ENCODE measurements around the gene BTD. TPM values are rescaled to one million over a fixed set of nuclear protein-coding genes. Genes with fewer than 3 reads are reported as not detected.
"Not testable (repeated sequence)": the region's sequence is repeated elsewhere in the genome, so short reads cannot be mapped to it uniquely, and the experiment has no call there.

BTD gene
- total and polyA plus RNA-seq, 8 donors: 13.5 to 21.2 (median 17.0) TPM

GRCh38 chr3:15610082-15610759 is 8.7 kb downstream of the BTD start:
- peak in 1 of 4 donors; percentile 59 for DNase-seq
- peak; percentile 71 for ATAC-seq
- no peak overlapping the region for H3K27ac ChIP-seq

GRCh38 chr3:15611018-15611417 is 9.5 kb downstream of the BTD start:
- Histone ChIP-seq H3K4me3 (no peak overlapping the region), H3K27ac (no peak overlapping the region), H3K36me3 (no peaks in the 10 kb centered on the region), H3K9me3 (no peaks in the 10 kb centered on the region), H3K4me1 (peaks cover 0 to 16% of the 10 kb centered on the region in 2 donors), H3K27me3 (no peaks in the 10 kb centered on the region)
- DNase-seq (no peak), ATAC-seq (no peak)
- TF ChIP-seq CTCF (IDR thresholded peaks at IDR 0.05): no peak
- intact Hi-C loops (cut with DNase I): no loop called here

More at GRCh38 chr3:15610082-15610759, 8.7 kb downstream of the BTD start:
- H3K36me3 ChIP-seq: no peaks in the 10 kb centered on the region
- TF ChIP-seq CTCF (IDR thresholded peaks at IDR 0.05): no peak
- peaks cover 0 to 16% of the 10 kb centered on the region in 2 donors for H3K4me1 ChIP-seq
- H3K9me3 ChIP-seq: no peaks in the 10 kb centered on the region
- no peaks in the 10 kb centered on the region for H3K27me3 ChIP-seq
- no peak overlapping the region for H3K4me3 ChIP-seq
- intact Hi-C loops (cut with DNase I): no loop called here

GRCh38 chr3:15612001-15612400 is 10.5 kb downstream of the BTD start:
- no peak for ATAC-seq
- DNase-seq: no peak
- H3K4me3 ChIP-seq: no peak overlapping the region

GRCh38 chr3:15614958-15615357 is 13.4 kb downstream of the BTD start:
- peaks cover 0 to 8% of the 10 kb centered on the region in 2 donors for H3K4me1 ChIP-seq
- no peak overlapping the region for H3K27ac ChIP-seq
- no peaks in the 10 kb centered on the region for H3K27me3 ChIP-seq
- no peaks in the 10 kb centered on the region for H3K36me3 ChIP-seq
- no peak overlapping the region for H3K4me3 ChIP-seq
- peaks cover 0 to 9% of the 10 kb centered on the region in 2 donors for H3K9me3 ChIP-seq
- ATAC-seq: peak; percentile 34
- TF ChIP-seq CTCF (IDR thresholded peaks at IDR 0.05): no peak
- no peak for DNase-seq
- intact Hi-C loops (cut with DNase I): no loop called here

More at GRCh38 chr3:15612001-15612400, 10.5 kb downstream of the BTD start:
- Histone ChIP-seq H3K4me1 (peaks cover 0 to 16% of the 10 kb centered on the region in 2 donors), H3K27ac (no peak overlapping the region), H3K27me3 (no peaks in the 10 kb centered on the region), H3K36me3 (no peaks in the 10 kb centered on the region), H3K9me3 (no peaks in the 10 kb centered on the region)
- intact Hi-C loops (cut with DNase I): no loop called here
- no peak for TF ChIP-seq CTCF (IDR thresholded peaks at IDR 0.05)

GRCh38 chr3:15616053-15616452 is 14.5 kb downstream of the BTD start:
- H3K4me1 ChIP-seq: no peaks in the 10 kb centered on the region
- no peak overlapping the region for H3K4me3 ChIP-seq
- ATAC-seq: no peak
- TF ChIP-seq CTCF (IDR thresholded peaks at IDR 0.05): no peak
- no peak for DNase-seq
- no peaks in the 10 kb centered on the region for H3K27me3 ChIP-seq
- no peak overlapping the region for H3K27ac ChIP-seq
- intact Hi-C loops (cut with DNase I): no loop called here
- H3K9me3 ChIP-seq: peaks cover 0 to 20% of the 10 kb centered on the region in 2 donors
- no peaks in the 10 kb centered on the region for H3K36me3 ChIP-seq

- H3K4me3 ChIP-seq; ATAC-seq; H3K27ac ChIP-seq; intact Hi-C loops (cut with DNase I); H3K36me3 ChIP-seq; H3K27me3 ChIP-seq; H3K4me1 ChIP-seq; DNase-seq: not testable (repeated sequence)
- H3K9me3 ChIP-seq: peaks cover 0 to 29% of the 10 kb centered on the region in 2 donors
Measured at GRCh38 chr3:15619659-15620464, 18.3 kb downstream of the BTD start.

Data from left lung (tissue), 10 donors.